HG02763 (cell line): ENCODE results near the gene VASH2.
A peak's percentile ranks its signal among the peaks of the same experiment; 100 is the strongest.
"Not testable (repeated sequence)": the region's sequence is repeated elsewhere in the genome, so short reads cannot be mapped to it uniquely, and the experiment has no call there.

Source experiments
- ATAC-seq: cut with Tn5 transposase; IDR thresholded peaks from one replicate; pipeline ENCODE4 v1.9.1; 2021; ENCODE audit warnings: mild to moderate bottlenecking, moderate library complexity; ENCODE audit not compliant: unreplicated experiment

VASH2 gene

DNA sequence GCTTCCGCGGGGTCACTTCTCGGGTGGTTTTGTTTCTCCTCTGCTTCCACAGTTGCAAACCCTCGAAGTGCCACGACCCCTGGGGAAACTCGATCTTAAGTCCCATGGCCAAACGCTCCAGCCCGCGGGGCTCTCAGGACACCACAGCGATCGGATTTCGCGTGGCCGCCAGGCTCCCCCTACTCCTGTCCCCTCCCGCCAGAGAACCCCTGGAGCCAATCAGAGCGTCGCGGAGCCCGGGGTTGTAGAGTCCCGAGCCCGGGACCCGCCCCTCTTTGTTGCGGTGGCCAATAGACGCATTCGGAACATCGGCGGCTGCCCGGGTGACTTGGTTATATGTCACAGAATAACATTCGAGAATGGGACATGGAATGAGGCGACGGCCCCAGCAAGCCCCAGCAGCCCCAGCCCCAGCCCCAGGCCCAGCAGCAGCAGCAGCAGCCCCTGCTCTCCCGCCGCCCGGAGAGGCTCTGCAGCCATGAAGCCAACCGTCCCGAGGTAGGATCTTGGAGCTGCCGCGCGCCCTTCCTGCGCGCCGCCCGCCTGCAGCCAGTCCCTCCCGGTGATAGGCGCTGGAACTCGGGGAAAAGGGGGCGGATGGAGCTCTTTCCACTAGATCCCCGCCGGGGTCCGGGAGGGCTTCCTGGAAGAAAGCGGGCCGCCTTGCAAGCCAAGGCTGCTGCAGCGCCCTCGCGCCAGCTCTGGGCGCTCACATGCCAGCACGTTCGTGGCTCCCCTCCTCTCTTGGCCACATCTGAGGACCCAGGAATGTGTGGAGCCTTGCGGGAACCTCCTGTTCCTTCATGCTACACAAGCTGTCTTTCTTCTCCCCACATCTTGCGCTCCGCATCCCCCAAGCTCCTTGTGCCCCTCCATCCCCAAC is at the start of gene VASH2:
VASH2 (plus strand) TSS at position 299 of the 883 bp plus-strand sequence. CDS start 1,002 bp downstream, outside the sequence.
- ATAC-seq, result peak; percentile 94

DNA sequence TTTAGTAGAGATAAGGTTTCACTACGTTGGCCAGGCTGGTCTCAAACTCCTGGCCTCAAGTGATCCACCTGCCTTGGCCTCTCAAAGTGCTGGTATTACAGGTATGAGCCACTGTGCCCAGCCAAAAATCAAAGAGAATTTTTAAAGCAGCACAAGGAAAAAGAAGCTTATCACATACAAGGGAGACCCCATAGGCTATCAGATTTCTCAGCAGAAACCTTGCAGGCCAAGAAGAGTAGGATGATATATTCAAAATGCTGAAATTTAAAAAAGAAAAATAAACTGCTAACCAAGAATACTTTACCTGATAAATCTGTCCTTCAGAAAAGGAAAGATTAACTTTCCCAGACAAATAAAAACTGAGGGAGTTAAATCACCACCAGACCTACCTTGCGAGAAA is 49.1 kb upstream of the VASH2 start:
- no peak for ATAC-seq

DNA sequence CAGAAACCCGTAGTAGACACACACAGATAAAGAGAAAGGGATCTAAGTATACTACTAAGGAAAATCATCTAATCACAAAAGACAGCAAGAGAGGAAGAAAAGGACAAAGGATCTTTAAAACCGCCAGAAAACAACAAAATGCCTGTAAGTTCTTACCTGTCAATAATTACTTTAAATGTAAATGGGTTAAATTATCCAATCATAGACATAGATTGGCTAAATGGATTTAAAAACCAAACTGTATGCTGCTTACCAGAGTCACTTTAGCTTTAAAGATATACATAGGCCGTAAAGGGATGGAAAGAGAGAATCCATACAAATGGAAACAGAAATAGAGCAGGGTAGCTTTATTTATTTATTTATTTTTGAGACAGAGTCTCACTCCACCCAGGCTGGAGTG is 48.3 kb upstream of the VASH2 start:
- ATAC-seq, result no peak

DNA sequence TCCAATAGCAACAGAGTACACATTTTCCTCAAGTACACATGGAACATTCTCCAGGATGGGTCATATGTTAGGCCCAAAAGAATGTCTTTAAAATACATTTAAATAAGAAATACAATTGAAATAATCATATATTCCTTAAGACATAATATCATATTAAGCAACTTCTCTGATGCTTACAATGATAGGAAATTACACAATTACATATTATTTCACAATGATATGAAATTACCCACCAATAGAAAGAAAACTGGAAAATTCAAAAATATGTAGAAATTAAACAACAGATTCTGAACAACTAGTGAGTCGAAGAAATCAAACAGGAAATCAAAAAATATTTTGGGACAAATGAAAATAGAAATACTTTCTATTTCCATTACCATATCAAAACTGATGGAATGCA is 46.7 kb upstream of the VASH2 start:
- no peak for ATAC-seq

DNA sequence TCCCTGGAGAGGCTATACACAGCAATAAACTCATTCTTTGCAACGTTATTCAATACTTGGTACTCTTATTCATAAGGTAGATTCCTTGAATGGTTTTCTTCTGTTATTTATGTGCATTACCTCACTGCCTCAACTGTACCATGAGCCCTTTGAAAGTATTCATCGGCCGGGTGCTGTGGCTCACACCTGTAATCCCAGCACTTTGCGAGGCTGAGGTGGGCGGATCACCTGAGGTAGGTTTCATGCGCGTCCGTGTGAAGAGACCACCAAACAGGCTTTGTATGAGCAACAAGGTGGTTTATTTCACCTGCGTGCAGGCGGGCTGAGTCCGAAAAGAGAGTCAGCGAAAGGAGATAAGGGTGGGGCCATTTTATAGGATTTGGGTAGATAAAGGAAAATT is 42.3 kb upstream of the VASH2 start:
- ATAC-seq, result not testable (repeated sequence)

DNA sequence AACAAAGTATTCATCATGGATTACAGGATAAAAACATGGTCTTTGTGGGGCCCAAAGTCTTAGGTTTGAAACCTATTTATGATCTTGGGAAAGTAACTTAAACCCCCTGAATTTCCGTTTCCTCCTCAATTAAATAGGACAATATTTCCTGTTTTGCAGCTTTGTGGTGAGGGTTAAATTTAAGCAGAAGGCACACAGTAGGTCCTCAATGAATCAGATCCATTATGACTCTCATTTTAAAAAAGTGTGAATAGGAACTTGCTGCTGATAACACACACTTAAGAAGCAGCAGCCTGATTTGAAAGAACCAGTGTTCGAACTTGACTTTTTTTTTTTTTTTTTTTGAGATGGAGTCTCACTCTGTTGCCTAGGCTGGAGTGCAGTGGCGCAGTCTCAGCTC is 41.4 kb upstream of the VASH2 start:
- no peak for ATAC-seq

DNA sequence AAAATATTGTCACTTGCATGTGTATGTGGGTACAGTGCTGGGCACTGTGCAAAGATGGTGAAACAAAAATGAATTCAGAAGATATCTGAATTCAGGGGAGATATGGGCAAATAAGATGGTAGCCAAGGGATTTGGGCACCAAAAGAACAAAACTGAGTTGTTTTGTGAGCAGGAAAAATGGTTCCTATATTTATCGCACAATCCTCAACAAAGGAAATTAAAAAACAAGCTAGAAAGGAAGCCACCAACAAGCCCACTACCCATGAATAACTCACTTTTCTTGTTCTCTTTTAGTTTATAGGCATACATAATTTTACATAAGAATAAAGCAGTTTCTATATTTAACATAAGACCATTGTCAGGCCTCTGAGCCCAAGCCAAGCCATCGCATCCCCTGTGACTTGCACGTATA is 40.7 kb upstream of the VASH2 start:
- ATAC-seq, result no peak

DNA sequence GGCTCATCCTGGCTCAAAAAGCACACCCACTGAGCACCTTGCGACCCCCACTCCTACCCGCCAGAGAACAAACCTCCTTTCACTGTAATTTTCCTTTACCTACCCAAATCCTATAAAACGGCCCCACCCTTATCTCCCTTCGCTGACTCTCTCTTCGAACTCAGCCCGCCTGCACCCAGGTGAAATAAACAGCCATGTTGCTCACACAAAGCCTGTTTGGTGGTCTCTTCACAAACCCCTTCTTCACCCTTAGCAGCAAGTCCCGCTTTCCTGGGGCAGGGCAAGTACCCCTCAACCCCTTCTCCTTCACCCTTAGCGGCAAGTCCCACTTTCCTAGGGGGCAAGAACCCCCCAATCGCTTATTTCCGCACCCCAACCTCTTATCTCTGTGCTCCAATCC is 40.1 kb upstream of the VASH2 start:
- ATAC-seq, result not testable (repeated sequence)

DNA sequence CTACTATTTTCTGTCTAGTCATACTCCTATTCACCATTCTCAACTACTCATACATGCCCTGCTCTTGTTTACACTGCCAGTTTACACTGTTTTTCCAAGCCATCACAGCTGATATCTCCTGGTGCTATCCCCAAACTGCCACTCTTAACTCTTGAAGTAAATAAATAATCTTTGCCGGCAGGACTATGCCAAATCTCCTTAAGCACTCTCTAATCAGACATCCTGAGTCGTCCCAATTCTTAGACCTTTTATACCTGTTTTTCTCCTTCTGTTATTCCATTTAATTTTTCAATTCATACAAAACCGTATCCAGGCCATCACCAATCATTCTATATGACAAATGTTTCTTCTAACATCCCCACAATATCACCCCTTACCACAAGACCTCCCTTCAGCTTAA is 36.7 kb upstream of the VASH2 start:
- ATAC-seq, result not testable (repeated sequence)

DNA sequence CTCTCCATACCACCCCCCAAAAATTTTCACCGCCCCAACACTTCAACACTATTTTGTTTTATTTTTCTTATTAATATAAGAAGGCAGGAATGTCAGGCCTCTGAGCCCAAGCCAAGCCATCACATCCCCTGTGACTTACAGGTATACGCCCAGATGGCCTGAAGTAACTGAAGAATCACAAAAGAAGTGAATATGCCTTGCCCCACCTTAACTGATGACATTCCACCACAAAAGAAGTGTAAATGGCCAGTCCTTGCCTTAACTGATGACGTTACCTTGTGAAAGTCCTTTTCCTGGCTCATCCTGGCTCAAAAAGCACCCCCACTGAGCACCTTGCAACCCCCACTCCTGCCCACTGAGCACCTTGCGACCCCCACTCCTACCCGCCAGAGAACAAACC is 36.2 kb upstream of the VASH2 start:
- not testable (repeated sequence) for ATAC-seq

DNA sequence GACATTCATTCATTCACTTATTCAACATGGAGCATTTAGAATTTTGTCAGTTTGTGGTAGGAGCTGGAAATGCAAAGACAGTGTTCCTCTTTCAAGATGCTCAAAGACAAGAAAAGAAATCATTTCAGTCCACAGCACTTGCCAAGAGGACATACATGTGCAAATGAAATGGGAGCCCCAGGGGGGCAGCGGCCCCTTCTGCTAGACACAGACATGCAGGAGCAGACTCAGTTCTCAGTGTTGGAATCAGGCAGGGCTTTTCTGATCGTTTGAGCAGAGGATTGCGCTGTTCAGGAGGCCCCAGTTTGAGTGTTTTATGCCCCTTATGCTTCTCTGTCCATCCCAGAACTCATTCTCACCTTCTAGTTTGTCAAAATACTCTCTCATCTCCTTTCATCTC is 35.6 kb upstream of the VASH2 start:
- no peak for ATAC-seq

DNA sequence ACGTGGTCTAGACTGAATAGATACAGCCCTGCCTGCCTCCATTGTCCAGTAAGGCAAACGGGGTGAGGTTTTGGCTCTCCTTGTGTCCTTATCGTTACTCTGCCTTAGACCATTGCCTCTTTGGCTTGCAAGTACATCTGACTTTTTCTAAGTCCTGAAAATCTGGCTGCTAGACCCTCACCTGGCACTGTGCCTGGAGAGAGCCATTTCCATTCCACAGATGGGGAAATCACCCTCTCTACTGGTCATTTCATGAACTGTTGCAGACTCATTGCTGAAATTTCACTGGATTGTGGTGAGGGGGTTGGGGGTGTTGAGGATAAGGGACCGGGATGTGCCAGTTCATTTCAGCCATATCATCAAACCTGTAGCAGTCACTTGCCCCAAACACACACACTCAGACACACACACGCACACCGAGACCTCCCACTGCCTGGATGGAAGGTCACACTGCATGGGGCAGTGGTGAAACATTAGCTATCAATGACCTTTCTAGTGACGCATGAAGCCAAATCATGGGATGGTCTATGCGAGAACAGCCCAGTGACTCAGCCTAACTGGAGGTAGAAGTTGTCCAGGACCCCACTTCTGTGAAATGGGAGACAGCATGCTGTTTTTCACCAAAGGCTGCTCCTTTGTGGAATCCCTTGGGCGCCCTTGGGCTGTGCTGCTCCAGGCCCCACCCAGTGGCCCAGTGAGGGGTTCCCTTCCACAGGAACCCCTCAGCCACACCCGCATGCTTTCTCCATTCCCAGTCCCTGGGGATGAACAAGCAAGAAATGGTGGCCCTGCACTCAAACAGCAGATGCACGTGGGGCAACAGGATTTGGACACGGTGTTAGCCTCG is 34.9 kb upstream of the VASH2 start:
- no peak for ATAC-seq

DNA sequence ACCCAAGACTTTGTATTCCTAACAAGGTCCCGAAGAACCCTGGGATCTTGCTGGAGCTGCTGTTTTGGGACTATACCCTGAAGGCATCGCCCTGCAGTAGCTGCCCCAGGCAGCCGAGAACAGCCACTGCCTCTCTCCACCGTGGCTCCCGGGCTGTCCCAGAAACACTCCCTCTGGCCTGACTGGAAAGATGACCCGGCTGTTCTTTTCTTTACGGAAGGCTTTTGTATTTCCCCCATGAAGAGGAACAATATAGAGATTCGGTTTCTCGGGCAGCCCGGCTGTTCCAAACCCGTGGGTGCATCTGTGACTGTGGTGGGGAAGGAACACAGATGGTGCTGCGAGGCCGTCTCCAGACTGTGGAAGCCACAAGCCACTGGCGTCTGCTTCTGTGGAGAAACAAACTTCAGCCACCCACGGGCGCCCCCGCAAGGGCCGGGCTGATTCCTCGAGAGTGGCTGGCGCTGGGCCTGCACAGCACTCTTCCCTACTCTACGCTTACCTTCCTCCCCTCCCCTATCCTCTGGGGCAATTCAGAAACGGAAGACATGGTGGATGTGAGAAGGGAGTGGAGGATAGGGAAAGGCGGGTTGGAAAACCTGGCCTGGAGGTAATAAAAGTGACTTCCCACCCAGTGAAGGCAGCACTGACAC is 33.7 kb upstream of the VASH2 start:
- peak; percentile 49 for ATAC-seq

DNA sequence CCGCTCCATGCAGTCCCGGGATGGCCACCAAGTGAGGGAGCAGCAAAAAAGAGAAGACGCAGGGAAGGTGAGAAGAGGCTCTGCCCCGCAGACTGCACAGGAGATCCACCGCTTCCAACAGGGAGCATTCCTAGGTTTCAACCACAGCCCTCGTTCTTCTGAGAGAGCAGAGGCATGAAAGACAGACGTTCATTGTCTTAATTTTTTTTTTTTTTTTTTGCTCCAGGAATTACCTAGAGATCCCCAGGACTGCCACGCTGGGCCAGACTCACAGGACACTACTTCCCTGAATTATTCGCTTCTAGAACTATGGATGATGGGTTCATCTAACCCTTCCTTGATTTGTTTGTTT is 33.2 kb upstream of the VASH2 start:
- ATAC-seq, result no peak

DNA sequence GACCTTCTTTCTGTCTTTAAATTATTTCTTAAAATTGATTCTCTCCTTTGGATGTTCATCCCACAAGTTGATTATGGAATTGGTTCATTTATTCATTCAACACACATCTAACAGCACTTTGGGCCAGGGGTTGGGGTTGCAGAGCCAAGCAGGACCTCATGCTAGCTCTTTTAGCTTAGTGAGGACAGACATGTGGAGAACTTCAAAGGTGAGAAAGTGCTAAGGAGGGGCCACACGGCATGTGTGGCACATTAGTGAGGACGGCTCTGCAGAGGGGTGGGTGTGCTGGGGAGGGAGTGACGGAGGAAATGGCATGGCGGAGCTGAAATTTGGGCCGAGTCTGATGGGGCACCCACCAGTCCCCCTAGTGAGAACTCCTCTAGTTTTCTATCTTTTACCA is 32.5 kb upstream of the VASH2 start:
- ATAC-seq, result no peak

DNA sequence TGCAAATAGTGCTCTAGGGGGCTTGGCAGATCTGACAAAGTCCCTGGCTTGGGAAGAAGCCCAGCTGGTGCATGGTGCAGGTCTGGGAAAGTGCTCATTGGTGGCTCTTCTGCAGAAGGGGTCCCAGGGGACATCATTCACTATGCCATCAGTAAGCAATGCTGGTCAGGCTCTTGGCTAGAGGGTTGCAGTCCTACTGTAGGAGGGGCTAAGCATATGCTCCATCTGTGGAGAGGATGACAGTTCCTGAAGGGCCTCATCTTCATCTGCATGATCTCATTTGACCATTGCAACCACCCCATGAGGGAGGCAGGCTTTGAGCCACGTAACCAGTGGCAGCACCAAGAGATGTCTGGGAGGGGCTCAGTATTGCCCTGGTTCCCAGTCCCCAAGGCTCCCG is 31.5 kb upstream of the VASH2 start:
- ATAC-seq, result no peak

DNA sequence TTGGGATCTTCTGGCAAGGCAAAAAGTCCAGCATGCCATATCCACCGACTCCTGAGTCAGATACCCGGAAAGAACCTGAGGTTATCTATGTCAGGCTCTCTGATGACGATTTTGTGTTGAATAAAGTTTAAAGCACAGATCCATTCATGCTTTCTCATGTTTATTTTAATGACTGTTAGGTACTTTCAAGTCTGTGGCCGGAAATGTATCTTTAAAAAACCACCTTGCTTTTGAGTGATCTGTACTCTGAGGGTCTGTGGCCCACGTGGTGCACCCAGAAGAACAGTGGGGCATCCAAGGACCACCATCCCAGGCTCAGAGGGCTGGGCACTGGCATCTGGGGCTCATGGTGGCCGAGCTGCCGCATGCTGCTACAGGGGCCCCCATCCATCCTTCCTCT is 30.1 kb upstream of the VASH2 start:
- no peak for ATAC-seq

DNA sequence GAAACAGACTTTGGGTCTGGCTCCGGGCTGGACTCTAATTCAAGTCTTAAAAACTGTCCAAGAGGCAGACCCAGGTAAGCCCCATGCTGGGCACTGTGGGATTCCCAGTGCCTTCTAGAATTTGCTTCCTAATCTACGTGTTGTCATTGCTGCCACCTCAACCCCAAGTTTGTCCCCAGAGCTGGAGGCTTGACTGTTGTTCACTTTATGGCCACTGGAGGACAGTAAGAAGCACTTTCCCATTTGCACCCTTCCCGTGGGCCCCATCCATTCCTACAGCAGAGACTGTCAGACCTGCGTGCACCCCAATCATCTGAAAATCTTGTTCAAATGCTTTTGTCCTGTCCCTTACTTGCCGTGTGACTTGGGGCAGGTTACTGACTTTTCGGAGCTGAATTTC is 29.4 kb upstream of the VASH2 start:
- no peak for ATAC-seq

DNA sequence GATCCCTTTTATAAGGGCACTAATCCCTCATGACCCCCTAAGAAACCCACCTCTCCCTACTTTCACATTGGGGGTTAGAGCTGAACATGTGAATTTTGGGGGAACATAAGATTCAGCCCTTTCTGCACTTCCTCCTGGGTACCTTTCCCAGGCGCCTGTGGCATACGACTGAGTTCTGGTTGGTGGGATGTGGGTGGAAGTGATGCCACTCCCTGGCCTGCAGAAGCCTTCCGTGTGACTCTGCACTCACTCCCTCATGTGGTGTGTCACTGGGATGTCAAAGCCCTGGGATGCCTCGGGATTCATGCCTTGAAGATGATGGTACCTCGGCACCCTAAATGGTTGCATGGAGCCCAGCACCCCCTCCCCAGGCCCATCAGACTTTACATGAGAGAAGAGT is 28.3 kb upstream of the VASH2 start:
- no peak for ATAC-seq

DNA sequence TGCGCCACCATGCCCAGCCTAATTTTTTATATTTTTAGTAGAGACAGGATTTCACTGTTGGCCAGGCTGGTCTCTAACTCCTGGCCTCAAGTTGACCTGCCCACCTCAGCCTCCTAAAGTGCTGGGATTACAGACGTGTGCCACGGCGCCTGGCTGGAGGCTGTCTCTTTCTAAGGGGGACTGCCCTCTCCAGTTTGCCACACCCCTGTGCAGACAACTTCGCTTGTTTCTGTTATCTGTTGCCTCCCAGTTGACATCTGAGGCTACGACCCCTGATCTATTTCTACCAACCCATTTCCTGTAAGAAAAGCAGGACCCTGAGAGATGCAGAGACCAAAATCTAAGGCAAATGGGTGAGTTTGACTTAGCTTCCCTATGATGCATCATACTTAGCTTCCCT is 24.0 kb upstream of the VASH2 start:
- no peak for ATAC-seq
